Stimulated activated CD4-positive, alpha-beta T cell treated with anti-CD3 and anti-CD28 coated beads, Interleukin-2, amount 100 ng/mL, for 48 hours (primary cell): Measurements from ENCODE around the gene DLX4.

Experiments
- DNase-seq, 2 donors: peaks; one replicate each; pipeline ENCODE4 v3.0.0-alpha.2; 2020

Gene DLX4

GRCh38 chr17:50020841-50021599 is 52.0 kb downstream of the DLX4 start:
- DNase-seq, result no peak

DNA sequence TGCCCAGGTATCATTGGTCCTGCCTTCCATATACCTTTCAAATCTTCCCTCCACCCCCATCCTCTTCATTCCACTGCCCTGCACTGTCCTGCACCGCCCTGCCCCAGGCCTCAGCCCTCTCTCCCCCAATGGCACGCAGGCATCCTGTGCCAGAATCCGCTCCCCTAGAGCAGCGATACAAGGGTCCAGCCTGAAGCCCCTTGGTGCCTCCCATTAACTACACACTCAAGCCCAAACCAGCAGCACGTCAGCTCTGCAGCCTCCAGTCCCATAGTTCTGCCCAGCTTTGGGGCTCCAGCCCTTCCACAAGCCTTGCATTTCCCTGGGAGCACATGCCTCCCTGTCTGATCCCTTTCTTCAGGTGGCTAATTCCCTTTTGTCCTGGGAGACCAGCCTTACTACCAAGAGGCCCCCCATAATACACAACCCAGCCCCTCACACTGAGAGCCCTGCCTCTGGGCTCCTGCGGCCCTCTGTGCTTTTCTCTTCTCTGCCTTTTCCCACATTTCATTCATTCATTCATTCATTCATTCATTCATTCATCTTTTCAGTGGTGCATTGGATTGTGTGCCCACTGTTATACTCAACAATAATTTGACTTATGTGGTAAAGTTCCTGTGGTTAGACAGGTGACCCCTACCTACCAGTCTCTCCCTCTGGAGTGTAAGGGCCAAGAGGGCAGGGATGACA is 52.8 kb downstream of the DLX4 start:
- DNase-seq, result no peak

- DNase-seq, result no peak
Measured at GRCh38 chr17:50022463-50023130, 53.6 kb downstream of the DLX4 start.

DNA sequence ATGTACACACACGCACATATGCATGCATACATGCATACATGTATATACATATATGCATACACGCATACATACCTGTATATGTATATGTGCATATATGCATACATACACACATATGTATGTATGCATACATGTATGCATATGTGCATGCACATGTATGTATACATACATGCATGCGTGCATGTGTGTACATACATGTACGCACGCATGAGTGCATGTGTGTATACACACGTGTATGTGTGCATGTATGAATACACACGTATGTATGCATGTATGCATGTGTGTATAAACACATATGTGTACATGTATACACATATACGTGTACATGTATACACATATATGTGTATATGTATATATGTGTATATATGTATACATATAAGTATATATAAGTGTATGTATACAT is 54.5 kb downstream of the DLX4 start:
- no peak for DNase-seq
